Suprapubic skin (tissue), 4 donors: ENCODE data around the gene POLG.

Experiments used
- CTCF ChIP-seq, 2 donors: fragments of 200-600 bp in 1 of 2; fragments of 450-650 bp in 1 of 2; sonication (generic) in 1 of 2; IDR thresholded peaks; one replicate each; pipeline ENCODE4 v1.5.1; 2016 to 2019; ENCODE audit warnings: antibody characterized with exemption in 2 of 2, mild to moderate bottlenecking in 1 of 2, moderate library complexity in 1 of 2
- POLR2A ChIP-seq, 2 donors: fragments of 450-650 bp; IDR thresholded peaks; one replicate each; pipeline ENCODE4 v1.6.1; 2017; ENCODE audit warnings: antibody characterized with exemption in 2 of 2, mild to moderate bottlenecking in 2 of 2, moderate library complexity in 2 of 2
- POLR2AphosphoS5 ChIP-seq, 3 donors: sonication (generic); formaldehyde crosslinking; IDR thresholded peaks; one replicate each; pipeline ENCODE4 v1.6.1; 2017; ENCODE audit warnings: antibody characterized with exemption in 3 of 3

- TF ChIP-seq CTCF (IDR thresholded peaks at IDR 0.05) (no peak), POLR2A (IDR thresholded peaks at IDR 0.05) (no peak), POLR2AphosphoS5 (IDR thresholded peaks at IDR 0.05) (no peak)
Measured at GRCh38 chr15:89372069-89372935, 37.7 kb upstream of the POLG start.
